Endodermal cell (in vitro differentiated cells): ENCODE results near the gene HECW1. TPM values are rescaled to one million over a fixed set of nuclear protein-coding genes. Genes with fewer than 3 reads are reported as not detected.

Experiments used
- DNase-seq: peaks from one replicate; pipeline ENCODE4 v3.0.0-alpha.2; 2017
- H3K27ac ChIP-seq: 2 replicates; pipeline ENCODE4 v1.5.1; 2013; ENCODE audit warnings: mild to moderate bottlenecking, low read depth, low read length, moderate library complexity
- H3K27me3 ChIP-seq: 2 replicates; pipeline ENCODE4 v1.6.1; 2013; ENCODE audit warnings: mild to moderate bottlenecking, low read length, moderate library complexity; ENCODE audit not compliant: insufficient read depth, control insufficient read depth, poor library complexity, severe bottlenecking
- H3K36me3 ChIP-seq: 2 replicates; pipeline ENCODE4 v1.7.0; 2013; ENCODE audit warnings: mild to moderate bottlenecking, low read length, moderate library complexity; ENCODE audit not compliant: control insufficient read depth, insufficient read depth
- H3K4me1 ChIP-seq: one replicate; pipeline ENCODE4 v1.7.0; 2013; ENCODE audit warnings: low read length; ENCODE audit not compliant: control insufficient read depth, insufficient read depth
- H3K4me3 ChIP-seq: 2 replicates; pipeline ENCODE4 v1.5.1; 2013; ENCODE audit warnings: mild to moderate bottlenecking, low read length, moderate library complexity
- H3K9ac ChIP-seq: 2 replicates; pipeline ENCODE4 v1.6.1; 2013; ENCODE audit warnings: mild to moderate bottlenecking, low read length, moderate library complexity; ENCODE audit not compliant: poor library complexity, severe bottlenecking; ENCODE audit errors: extremely low read depth
- H3K9me3 ChIP-seq: 2 replicates; pipeline ENCODE4 v1.6.1; 2013; ENCODE audit warnings: mild to moderate bottlenecking, low read length, moderate library complexity; ENCODE audit not compliant: control insufficient read depth
- H3K27ac Mint-ChIP-seq: 2 replicates; pipeline ENCODE4 v1.8.0; 2020; ENCODE audit warnings: mixed read lengths
- H3K27me3 Mint-ChIP-seq: 2 replicates; pipeline ENCODE4 v1.8.0; 2021; ENCODE audit warnings: mild to moderate bottlenecking, mixed read lengths; ENCODE audit not compliant: insufficient read depth
- H3K36me3 Mint-ChIP-seq: 2 replicates; pipeline ENCODE4 v1.8.0; 2020; ENCODE audit warnings: low read depth, mixed read lengths
- H3K4me1 Mint-ChIP-seq: 2 replicates; pipeline ENCODE4 v1.8.0; 2020; ENCODE audit warnings: mixed read lengths
- H3K4me3 Mint-ChIP-seq: 2 replicates; pipeline ENCODE4 v1.8.0; 2020; ENCODE audit warnings: mild to moderate bottlenecking, moderate library complexity, mixed read lengths
- H3K9me3 Mint-ChIP-seq: 2 replicates; pipeline ENCODE4 v1.8.0; 2020; ENCODE audit warnings: mild to moderate bottlenecking, mixed read lengths
- CTCF ChIP-seq: fragments of 200-600 bp; sonication (generic); conservative IDR thresholded peaks from 2 replicates; pipeline ENCODE4 v1.5.0; 2021; ENCODE audit warnings: antibody characterized with exemption, mild to moderate bottlenecking
- WGBS, 2 experiments: methylation state at CpG; one replicate each; pipeline versions ENCODE4 v1.1.5 to v1.1.7; 2013; ENCODE audit warnings: missing lambda C conversion rate in 2 of 2, mixed read lengths in 1 of 2; ENCODE audit not compliant: insufficient coverage in 1 of 2, insufficient read length in 1 of 2; 5-methylcytosine and 5-hydroxymethylcytosine counted together
- total RNA-seq, 2 donors: library from RNA; stranded (reverse); fragmentation: NEBNext Ultra II Directional in 1 of 2; extraction: Animal tissue kit (Norgen Biotek cat#: 25700) in 1 of 2; gene quantifications; 2 replicates in 1 of 2; 3 replicates in 1 of 2; pipeline ENCODE4 v1.2.1, GENCODE V29; 2021

HECW1 gene
- total RNA-seq, 2 donors from 2014 or later = 4.6 to 12.0 TPM

- H3K9me3 Mint-ChIP-seq = peaks cover 6% of the 10 kb centered on the region
- no peaks in the 10 kb centered on the region for H3K4me1 Mint-ChIP-seq
- TF ChIP-seq CTCF = no peak
- H3K4me1 ChIP-seq = no peaks in the 10 kb centered on the region
- no peak for DNase-seq
- no peaks in the 10 kb centered on the region for H3K36me3 Mint-ChIP-seq
- no peaks in the 10 kb centered on the region for H3K27me3 ChIP-seq
- no peak overlapping the region for H3K9ac ChIP-seq
- H3K27ac ChIP-seq = no peak overlapping the region
- H3K36me3 ChIP-seq = no peaks in the 10 kb centered on the region
- no peaks in the 10 kb centered on the region for H3K27me3 Mint-ChIP-seq
- no peak overlapping the region for H3K27ac Mint-ChIP-seq
- no peak overlapping the region for H3K4me3 Mint-ChIP-seq
- peaks cover 4% of the 10 kb centered on the region for H3K9me3 ChIP-seq
- H3K4me3 ChIP-seq = no peak overlapping the region
- WGBS, 2 experiments = 60 to 100% methylated on average over 1 to 2 of the region's 2 CpGs
These were observed 66.9 kb downstream of the HECW1 start for GRCh38 chr7:43179393-43179792.

DNA sequence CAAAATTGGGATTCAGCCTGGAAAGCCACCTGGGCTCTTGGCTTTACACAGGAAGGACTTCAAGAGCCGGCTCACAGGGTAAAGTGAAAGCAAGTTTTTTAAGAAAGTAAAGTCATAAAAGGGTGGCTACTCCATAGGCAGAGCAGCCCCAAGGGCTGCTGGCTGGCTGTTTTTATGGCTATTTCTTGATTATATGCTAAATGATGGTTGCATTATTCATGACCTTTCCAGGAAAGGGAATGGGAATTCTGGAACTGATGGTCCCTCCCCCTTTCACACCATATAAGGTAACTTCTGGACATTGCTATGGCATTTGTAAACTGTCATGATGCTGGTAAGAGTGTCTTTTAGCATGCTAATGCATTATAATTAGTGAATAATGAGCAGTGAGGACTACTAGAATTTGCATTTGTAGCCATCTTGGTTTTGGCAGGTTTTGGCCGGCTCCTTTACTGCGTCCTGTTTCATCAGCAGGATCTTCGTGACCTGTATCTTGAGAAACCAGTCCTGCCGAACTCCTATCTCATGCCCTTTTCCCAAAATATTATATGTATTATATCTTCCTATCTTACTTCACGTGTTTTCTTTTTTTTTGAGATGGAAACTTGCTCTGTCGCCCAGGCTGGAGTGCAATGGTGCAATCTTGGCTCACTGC, 80.5 kb downstream of the HECW1 start:
- Histone ChIP-seq H3K27ac (no peak overlapping the region), H3K36me3 (no peaks in the 10 kb centered on the region), H3K4me3 (no peak overlapping the region), H3K4me1 (no peaks in the 10 kb centered on the region), H3K9me3 (no peaks in the 10 kb centered on the region), H3K27me3 (no peaks in the 10 kb centered on the region), H3K9ac (no peak overlapping the region)
- no peaks in the 10 kb centered on the region for H3K9me3 Mint-ChIP-seq
- H3K27ac Mint-ChIP-seq = no peak overlapping the region
- H3K4me1 Mint-ChIP-seq = peaks cover 12% of the 10 kb centered on the region
- DNase-seq = no peak
- no peaks in the 10 kb centered on the region for H3K27me3 Mint-ChIP-seq
- 75 to 92% methylated on average over 4 to 7 of the region's 7 CpGs for WGBS, 2 experiments
- no peak overlapping the region for H3K4me3 Mint-ChIP-seq
- TF ChIP-seq CTCF = no peak
- no peaks in the 10 kb centered on the region for H3K36me3 Mint-ChIP-seq

GRCh38 chr7:43193893-43194292, 81.4 kb downstream of the HECW1 start:
- Mint-ChIP-seq H3K4me3 (no peak overlapping the region), H3K36me3 (no peaks in the 10 kb centered on the region), H3K27ac (no peak overlapping the region), H3K9me3 (no peaks in the 10 kb centered on the region), H3K27me3 (no peaks in the 10 kb centered on the region), H3K4me1 (peaks cover 12% of the 10 kb centered on the region)
- H3K36me3 ChIP-seq = no peaks in the 10 kb centered on the region
- no peaks in the 10 kb centered on the region for H3K27me3 ChIP-seq
- no peak for DNase-seq
- no peak for TF ChIP-seq CTCF
- 85 to 88% methylated on average over 2 of the region's 2 CpGs for WGBS, 2 experiments
- H3K9ac ChIP-seq = no peak overlapping the region
- no peaks in the 10 kb centered on the region for H3K9me3 ChIP-seq
- no peak overlapping the region for H3K27ac ChIP-seq
- H3K4me3 ChIP-seq = no peak overlapping the region
- H3K4me1 ChIP-seq = no peaks in the 10 kb centered on the region
